Measurements from ENCODE around the gene CMC4.

CMC4 gene

GRCh38 chrX:155070663-155070974 lies 317 bp downstream of the CMC4 start:
- peak overlapping the region; percentile 81 for H3K27ac ChIP-seq (ENCODE audit: low read depth, low read length)

GRCh38 chrX:155070038-155070437 lies 898 bp downstream of the CMC4 start:
- H3K4me1 ChIP-seq (ENCODE audit: insufficient read depth, low read length): peaks cover 4% of the 10 kb centered on the region; the same call in 1 of the 2 replicates
- no peak overlapping the region for H3K27ac ChIP-seq (ENCODE audit: low read depth, low read length)
- H3K27me3 ChIP-seq (ENCODE audit: insufficient read depth, low read length): no peaks in the 10 kb centered on the region
- H3K4me3 ChIP-seq (ENCODE audit: low read length): peak overlapping the region; percentile 89
- peaks cover 18% of the 10 kb centered on the region for H3K36me3 ChIP-seq (ENCODE audit: insufficient read depth, low read length)
- peak overlapping the region; percentile 84; the same call in 1 of the 2 replicates for H3K9ac ChIP-seq (ENCODE audit: low read depth, low read length)
- no peaks in the 10 kb centered on the region for H3K9me3 ChIP-seq (ENCODE audit: insufficient read depth, low read depth, low read length)
- 7% methylated on average over 11 of the region's 12 CpGs for WGBS

More at GRCh38 chrX:155070663-155070974, 317 bp downstream of the CMC4 start:
- Histone ChIP-seq H3K4me1 (ENCODE audit: insufficient read depth, low read length) (peaks cover 4% of the 10 kb centered on the region; the same call in 1 of the 2 replicates), H3K27me3 (ENCODE audit: insufficient read depth, low read length) (no peaks in the 10 kb centered on the region), H3K9me3 (ENCODE audit: insufficient read depth, low read depth, low read length) (no peaks in the 10 kb centered on the region), H3K4me3 (ENCODE audit: low read length) (peak overlapping the region; percentile 89), H3K36me3 (ENCODE audit: insufficient read depth, low read length) (peaks cover 24% of the 10 kb centered on the region), H3K9ac (ENCODE audit: low read depth, low read length) (peak overlapping the region; percentile 84)
- WGBS: 1% methylated on average over 14 of the region's 16 CpGs

- Histone ChIP-seq H3K36me3 (ENCODE audit: insufficient read depth, low read length) (peaks cover 12% of the 10 kb centered on the region), H3K27me3 (ENCODE audit: insufficient read depth, low read length) (no peaks in the 10 kb centered on the region), H3K4me1 (ENCODE audit: insufficient read depth, low read length) (peaks cover 4% of the 10 kb centered on the region; the same call in 1 of the 2 replicates), H3K4me3 (ENCODE audit: low read length) (peak overlapping the region; percentile 89), H3K9ac (ENCODE audit: low read depth, low read length) (no peak overlapping the region), H3K9me3 (ENCODE audit: insufficient read depth, low read depth, low read length) (no peaks in the 10 kb centered on the region), H3K27ac (ENCODE audit: low read depth, low read length) (no peak overlapping the region)
- no CpG with 5 or more reads among the region's 1 CpG for WGBS
These were observed 1.5 kb downstream of the CMC4 start for GRCh38 chrX:155069414-155069813.

- H3K4me1 ChIP-seq (ENCODE audit: insufficient read depth, low read length): peaks cover 4% of the 10 kb centered on the region; the same call in 1 of the 2 replicates
- no peaks in the 10 kb centered on the region for H3K36me3 ChIP-seq (ENCODE audit: insufficient read depth, low read length)
- H3K4me3 ChIP-seq (ENCODE audit: low read length): no peak overlapping the region
- H3K27me3 ChIP-seq (ENCODE audit: insufficient read depth, low read length): no peaks in the 10 kb centered on the region
- 71% methylated on average over 1 of the region's 1 CpG for WGBS
- no peak overlapping the region for H3K9ac ChIP-seq (ENCODE audit: low read depth, low read length)
- no peak overlapping the region for H3K27ac ChIP-seq (ENCODE audit: low read depth, low read length)
- no peaks in the 10 kb centered on the region for H3K9me3 ChIP-seq (ENCODE audit: insufficient read depth, low read depth, low read length)
These were observed 2.8 kb downstream of the CMC4 start for GRCh38 chrX:155068165-155068564.

- H3K4me1 ChIP-seq (ENCODE audit: insufficient read depth, low read length): peaks cover 4% of the 10 kb centered on the region; the same call in 1 of the 2 replicates
- H3K9ac ChIP-seq (ENCODE audit: low read depth, low read length): no peak overlapping the region
- H3K27ac ChIP-seq (ENCODE audit: low read depth, low read length): no peak overlapping the region
- H3K4me3 ChIP-seq (ENCODE audit: low read length): no peak overlapping the region
- H3K9me3 ChIP-seq (ENCODE audit: insufficient read depth, low read depth, low read length): no peaks in the 10 kb centered on the region
- peaks cover 13% of the 10 kb centered on the region for H3K36me3 ChIP-seq (ENCODE audit: insufficient read depth, low read length)
- WGBS: 92% methylated on average over 7 of the region's 8 CpGs
- H3K27me3 ChIP-seq (ENCODE audit: insufficient read depth, low read length): no peaks in the 10 kb centered on the region
These were observed 5.8 kb downstream of the CMC4 start for GRCh38 chrX:155065035-155065734.

- WGBS: 93% methylated on average over 3 of the region's 4 CpGs
- no peaks in the 10 kb centered on the region for H3K4me1 ChIP-seq (ENCODE audit: insufficient read depth, low read length)
- H3K36me3 ChIP-seq (ENCODE audit: insufficient read depth, low read length): peaks cover 17% of the 10 kb centered on the region
- no peaks in the 10 kb centered on the region for H3K9me3 ChIP-seq (ENCODE audit: insufficient read depth, low read depth, low read length)
- H3K9ac ChIP-seq (ENCODE audit: low read depth, low read length): no peak overlapping the region
- H3K27ac ChIP-seq (ENCODE audit: low read depth, low read length): no peak overlapping the region
- H3K27me3 ChIP-seq (ENCODE audit: insufficient read depth, low read length): no peaks in the 10 kb centered on the region
- H3K4me3 ChIP-seq (ENCODE audit: low read length): no peak overlapping the region
These were observed 9.2 kb downstream of the CMC4 start for GRCh38 chrX:155061760-155062159.

GRCh38 chrX:155056877-155057792 lies 13.8 kb downstream of the CMC4 start:
- WGBS: 25% methylated on average over 24 of the region's 25 CpGs
- H3K4me1 ChIP-seq (ENCODE audit: insufficient read depth, low read length): no peaks in the 10 kb centered on the region
- no peaks in the 10 kb centered on the region for H3K27me3 ChIP-seq (ENCODE audit: insufficient read depth, low read length)
- no peaks in the 10 kb centered on the region for H3K9me3 ChIP-seq (ENCODE audit: insufficient read depth, low read depth, low read length)
- no peak overlapping the region for H3K27ac ChIP-seq (ENCODE audit: low read depth, low read length)
- no peak overlapping the region for H3K9ac ChIP-seq (ENCODE audit: low read depth, low read length)
- H3K36me3 ChIP-seq (ENCODE audit: insufficient read depth, low read length): peaks cover 17% of the 10 kb centered on the region
- peak overlapping the region; percentile 35 for H3K4me3 ChIP-seq (ENCODE audit: low read length)

- no peak overlapping the region for H3K4me3 ChIP-seq (ENCODE audit: low read length)
- H3K27me3 ChIP-seq (ENCODE audit: insufficient read depth, low read length): no peaks in the 10 kb centered on the region
- no peak overlapping the region for H3K9ac ChIP-seq (ENCODE audit: low read depth, low read length)
- no CpG with 5 or more reads among the region's 1 CpG for WGBS
- peaks cover 17% of the 10 kb centered on the region for H3K36me3 ChIP-seq (ENCODE audit: insufficient read depth, low read length)
- no peak overlapping the region for H3K27ac ChIP-seq (ENCODE audit: low read depth, low read length)
- H3K9me3 ChIP-seq (ENCODE audit: insufficient read depth, low read depth, low read length): no peaks in the 10 kb centered on the region
- no peaks in the 10 kb centered on the region for H3K4me1 ChIP-seq (ENCODE audit: insufficient read depth, low read length)
These were observed 14.5 kb downstream of the CMC4 start for GRCh38 chrX:155056471-155056870.

GRCh38 chrX:155055494-155055893 lies 15.4 kb downstream of the CMC4 start:
- peaks cover 12% of the 10 kb centered on the region for H3K36me3 ChIP-seq (ENCODE audit: insufficient read depth, low read length)
- H3K27me3 ChIP-seq (ENCODE audit: insufficient read depth, low read length): no peaks in the 10 kb centered on the region
- H3K4me3 ChIP-seq (ENCODE audit: low read length): no peak overlapping the region
- H3K4me1 ChIP-seq (ENCODE audit: insufficient read depth, low read length): no peaks in the 10 kb centered on the region
- no peaks in the 10 kb centered on the region for H3K9me3 ChIP-seq (ENCODE audit: insufficient read depth, low read depth, low read length)
- H3K9ac ChIP-seq (ENCODE audit: low read depth, low read length): no peak overlapping the region
- H3K27ac ChIP-seq (ENCODE audit: low read depth, low read length): no peak overlapping the region
- WGBS: 97% methylated on average over 3 of the region's 3 CpGs

- 95% methylated on average over 1 of the region's 4 CpGs for WGBS
- H3K9ac ChIP-seq (ENCODE audit: low read depth, low read length): no peak overlapping the region
- H3K4me3 ChIP-seq (ENCODE audit: low read length): no peak overlapping the region
- peaks cover 4% of the 10 kb centered on the region; the same call in 1 of the 2 replicates for H3K36me3 ChIP-seq (ENCODE audit: insufficient read depth, low read length)
- H3K27me3 ChIP-seq (ENCODE audit: insufficient read depth, low read length): no peaks in the 10 kb centered on the region
- no peaks in the 10 kb centered on the region for H3K9me3 ChIP-seq (ENCODE audit: insufficient read depth, low read depth, low read length)
- H3K4me1 ChIP-seq (ENCODE audit: insufficient read depth, low read length): no peaks in the 10 kb centered on the region
- no peak overlapping the region for H3K27ac ChIP-seq (ENCODE audit: low read depth, low read length)
These were observed 16.7 kb downstream of the CMC4 start for GRCh38 chrX:155054255-155054654.

GRCh38 chrX:155053656-155054055 lies 17.3 kb downstream of the CMC4 start:
- WGBS: 93% methylated on average over 3 of the region's 3 CpGs
- Histone ChIP-seq H3K36me3 (ENCODE audit: insufficient read depth, low read length) (peaks cover 4% of the 10 kb centered on the region; the same call in 1 of the 2 replicates), H3K4me1 (ENCODE audit: insufficient read depth, low read length) (no peaks in the 10 kb centered on the region), H3K9me3 (ENCODE audit: insufficient read depth, low read depth, low read length) (no peaks in the 10 kb centered on the region), H3K27me3 (ENCODE audit: insufficient read depth, low read length) (no peaks in the 10 kb centered on the region), H3K9ac (ENCODE audit: low read depth, low read length) (no peak overlapping the region), H3K4me3 (ENCODE audit: low read length) (no peak overlapping the region), H3K27ac (ENCODE audit: low read depth, low read length) (no peak overlapping the region)
